ENCODE results near the gene KCNK1.

Gene KCNK1

GRCh38 chr1:233710507-233710906 is 96.6 kb downstream of the KCNK1 start:
- no peak for DNase-seq (ENCODE audit: low spot score)
- CTCF ChIA-PET: no interaction called here

GRCh38 chr1:233714631-233715217 is 100.8 kb downstream of the KCNK1 start:
- ChIA-PET POLR2A (ENCODE audit: low non-redundant PET) (no interaction called here), CTCF (no interaction called here)
- TF ChIP-seq, protein P1, sequence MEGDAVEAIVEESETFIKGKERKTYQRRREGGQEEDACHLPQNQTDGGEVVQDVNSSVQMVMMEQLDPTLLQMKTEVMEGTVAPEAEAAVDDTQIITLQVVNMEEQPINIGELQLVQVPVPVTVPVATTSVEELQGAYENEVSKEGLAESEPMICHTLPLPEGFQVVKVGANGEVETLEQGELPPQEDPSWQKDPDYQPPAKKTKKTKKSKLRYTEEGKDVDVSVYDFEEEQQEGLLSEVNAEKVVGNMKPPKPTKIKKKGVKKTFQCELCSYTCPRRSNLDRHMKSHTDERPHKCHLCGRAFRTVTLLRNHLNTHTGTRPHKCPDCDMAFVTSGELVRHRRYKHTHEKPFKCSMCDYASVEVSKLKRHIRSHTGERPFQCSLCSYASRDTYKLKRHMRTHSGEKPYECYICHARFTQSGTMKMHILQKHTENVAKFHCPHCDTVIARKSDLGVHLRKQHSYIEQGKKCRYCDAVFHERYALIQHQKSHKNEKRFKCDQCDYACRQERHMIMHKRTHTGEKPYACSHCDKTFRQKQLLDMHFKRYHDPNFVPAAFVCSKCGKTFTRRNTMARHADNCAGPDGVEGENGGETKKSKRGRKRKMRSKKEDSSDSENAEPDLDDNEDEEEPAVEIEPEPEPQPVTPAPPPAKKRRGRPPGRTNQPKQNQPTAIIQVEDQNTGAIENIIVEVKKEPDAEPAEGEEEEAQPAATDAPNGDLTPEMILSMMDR (conservative IDR thresholded peaks at IDR 0.05; ENCODE audit: low read depth): no peak
- no peak overlapping the region for H3K27ac ChIP-seq
- no peak for DNase-seq (ENCODE audit: low spot score)

More at GRCh38 chr1:233710507-233710906, 96.6 kb downstream of the KCNK1 start:
- TF ChIP-seq, protein P1 (conservative IDR thresholded peaks at IDR 0.05; ENCODE audit: low read depth): no peak
- H3K27ac ChIP-seq: no peak overlapping the region
- POLR2A ChIA-PET (ENCODE audit: low non-redundant PET): no interaction called here

- H3K27ac ChIP-seq: no peak overlapping the region
- TF ChIP-seq, protein P1 (conservative IDR thresholded peaks at IDR 0.05; ENCODE audit: low read depth): no peak
- DNase-seq (ENCODE audit: low spot score): no peak
- POLR2A ChIA-PET (ENCODE audit: low non-redundant PET): no interaction called here
- CTCF ChIA-PET: no interaction called here
These were observed 104.2 kb downstream of the KCNK1 start for GRCh38 chr1:233718057-233718456.

DNA sequence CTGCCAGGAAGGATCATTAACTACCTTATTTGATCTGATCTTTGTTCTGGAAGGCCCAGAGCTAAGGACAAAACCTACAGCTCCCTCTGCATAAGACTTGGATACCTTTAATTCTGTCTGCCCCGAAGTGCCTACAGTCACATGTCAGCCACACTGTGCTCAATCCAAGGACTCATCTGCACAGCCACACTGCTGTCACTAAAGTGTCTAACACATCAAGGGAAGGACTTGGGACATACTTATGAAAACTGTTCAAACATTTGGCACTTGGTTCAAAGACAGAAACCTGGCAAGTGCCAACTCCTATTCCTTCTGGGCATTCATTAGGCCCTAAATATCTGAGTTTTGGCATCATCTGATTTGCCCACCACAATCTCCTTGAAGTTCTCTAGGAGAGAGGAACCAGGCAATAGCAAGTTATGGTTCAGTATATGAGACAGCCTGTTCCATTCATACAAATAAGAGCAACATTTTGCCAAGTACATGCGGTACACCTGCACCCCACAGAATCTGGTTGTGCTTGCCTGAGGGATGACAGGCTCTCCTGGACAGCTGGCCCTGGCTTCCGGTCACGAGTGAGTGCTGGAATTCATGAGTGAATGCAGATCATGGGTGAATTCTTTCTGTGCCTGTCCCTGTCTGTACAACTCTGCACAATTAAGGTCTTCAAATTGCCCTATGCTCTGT is 105.9 kb downstream of the KCNK1 start:
- POLR2A ChIA-PET (ENCODE audit: low non-redundant PET): no interaction called here
- DNase-seq (ENCODE audit: low spot score): no peak
- TF ChIP-seq, protein P1 (conservative IDR thresholded peaks at IDR 0.05; ENCODE audit: low read depth): no peak
- peak overlapping the region; percentile 57 for H3K27ac ChIP-seq
- CTCF ChIA-PET: no interaction called here

DNA sequence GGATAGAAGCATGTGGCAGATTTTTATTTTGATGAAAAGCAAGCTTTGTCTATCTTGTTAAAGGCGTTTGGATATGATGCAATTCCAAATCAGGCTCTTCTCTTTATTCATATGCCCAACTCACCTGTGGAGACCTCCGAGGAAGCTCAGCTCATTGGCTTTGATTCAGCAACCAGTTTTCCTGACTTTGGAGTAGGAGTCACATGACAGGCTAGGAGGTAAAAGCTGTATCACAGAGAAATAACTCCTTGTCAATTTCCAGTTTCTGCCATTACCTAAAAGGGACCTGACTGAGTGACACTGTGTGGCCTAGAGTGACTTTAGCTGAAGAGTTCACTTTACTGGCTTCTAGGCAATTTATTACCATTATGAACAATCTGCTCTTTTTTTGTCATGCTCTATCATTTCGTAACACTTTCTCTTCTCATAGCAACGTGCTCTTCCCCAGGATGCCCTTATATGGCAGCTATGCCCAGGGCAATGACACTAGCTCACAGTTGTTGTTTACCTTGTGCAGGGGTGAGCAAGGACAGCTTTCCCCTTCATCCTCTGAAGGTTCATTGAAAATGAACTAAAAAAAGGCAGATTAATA is 107.2 kb downstream of the KCNK1 start:
- H3K27ac ChIP-seq: no peak overlapping the region

More for the DNA sequence above, 107.2 kb downstream of the KCNK1 start:
- no peak for DNase-seq (ENCODE audit: low spot score)
- ChIA-PET POLR2A (ENCODE audit: low non-redundant PET) (no interaction called here), CTCF (interaction anchor here (0.7 kb wide), 1 partner anchor 1912 kb away, joined by 3 read pairs; no protein-coding TSS in a partner anchor)
- TF ChIP-seq, protein P1 (conservative IDR thresholded peaks at IDR 0.05; ENCODE audit: low read depth): no peak
